HPDE6-E6E7 (cell line): ENCODE measurements around the gene ARHGAP6.
"Not testable (repeated sequence)": the region's sequence is repeated elsewhere in the genome, so short reads cannot be mapped to it uniquely, and the experiment has no call there.

Experiments used
- DNase-seq: peaks from one replicate; pipeline ENCODE4 v3.0.0; 2011; ENCODE audit warnings: missing footprints; ENCODE audit errors: extremely low spot score

Gene ARHGAP6

DNA sequence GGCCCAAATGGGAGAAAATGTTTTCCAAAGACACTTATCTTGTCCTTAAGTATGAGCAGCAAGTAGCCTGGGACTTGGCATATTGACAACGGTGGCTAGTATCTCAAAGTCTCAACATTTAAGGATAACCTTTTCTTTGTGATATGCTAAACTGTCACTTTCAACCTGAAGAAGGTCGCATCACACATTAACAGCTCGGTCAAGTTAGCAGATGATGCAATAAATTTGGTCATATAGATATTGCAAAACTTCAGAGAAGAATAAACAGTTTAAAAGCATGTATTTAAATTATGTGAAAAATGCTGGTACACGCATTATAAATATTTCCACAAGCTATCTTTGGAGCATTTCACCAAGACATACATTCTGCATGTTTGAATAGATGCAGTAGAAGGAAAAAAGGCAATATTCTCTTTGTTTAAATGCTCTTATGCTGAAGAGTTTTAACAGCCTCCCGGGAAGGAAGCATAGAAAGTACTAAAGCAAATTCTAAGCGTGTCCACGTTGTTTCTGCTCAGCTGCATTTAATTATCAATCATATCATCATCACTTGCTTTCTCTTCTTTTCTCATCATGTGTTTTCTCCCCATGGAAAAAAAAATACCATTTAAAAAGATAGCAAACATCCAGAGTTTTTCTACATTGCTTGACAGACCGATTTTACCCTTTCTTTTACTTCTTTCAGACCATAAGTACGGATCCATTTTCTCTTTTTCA lies 24.2 kb downstream of the ARHGAP6 start:
- no peak for DNase-seq

DNA sequence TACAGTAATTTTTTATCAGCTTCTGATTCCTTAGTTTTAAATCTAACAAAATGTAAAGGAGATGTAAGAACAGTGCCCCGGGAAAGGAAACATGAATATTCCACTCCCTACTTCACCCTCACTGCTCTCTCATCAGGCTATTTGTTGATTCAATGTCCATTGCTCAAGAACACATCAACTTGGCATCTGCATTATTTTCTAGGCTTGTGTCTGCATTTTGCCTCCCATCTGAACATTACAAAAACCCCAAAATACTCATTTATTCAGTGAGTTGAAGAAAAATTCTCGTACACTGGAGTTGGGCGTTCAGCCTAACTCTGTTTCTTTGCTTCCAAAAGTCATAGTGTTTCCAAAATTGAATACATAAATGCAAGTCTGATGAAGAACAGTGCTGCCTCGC lies 25.6 kb downstream of the ARHGAP6 start:
- no peak for DNase-seq

DNA sequence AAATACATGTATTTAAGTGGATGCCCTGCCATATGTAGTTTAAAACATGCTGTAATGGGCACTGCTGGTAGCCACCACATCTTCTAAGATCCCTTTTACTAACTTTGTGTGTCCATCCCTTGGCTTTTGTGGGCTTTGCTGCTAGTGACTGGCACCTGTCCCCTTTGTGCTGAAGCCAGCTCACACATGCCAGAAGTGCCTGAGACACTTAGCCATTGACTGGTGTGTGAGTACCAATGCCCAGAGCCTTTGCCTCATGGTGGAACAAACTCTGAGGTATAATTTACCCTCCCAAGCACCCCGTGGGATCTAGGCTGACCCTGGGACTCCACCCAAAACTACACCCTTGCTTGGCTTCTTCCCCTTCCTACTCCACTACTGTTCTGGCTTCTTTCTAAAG lies 33.0 kb downstream of the ARHGAP6 start:
- DNase-seq, result no peak

DNA sequence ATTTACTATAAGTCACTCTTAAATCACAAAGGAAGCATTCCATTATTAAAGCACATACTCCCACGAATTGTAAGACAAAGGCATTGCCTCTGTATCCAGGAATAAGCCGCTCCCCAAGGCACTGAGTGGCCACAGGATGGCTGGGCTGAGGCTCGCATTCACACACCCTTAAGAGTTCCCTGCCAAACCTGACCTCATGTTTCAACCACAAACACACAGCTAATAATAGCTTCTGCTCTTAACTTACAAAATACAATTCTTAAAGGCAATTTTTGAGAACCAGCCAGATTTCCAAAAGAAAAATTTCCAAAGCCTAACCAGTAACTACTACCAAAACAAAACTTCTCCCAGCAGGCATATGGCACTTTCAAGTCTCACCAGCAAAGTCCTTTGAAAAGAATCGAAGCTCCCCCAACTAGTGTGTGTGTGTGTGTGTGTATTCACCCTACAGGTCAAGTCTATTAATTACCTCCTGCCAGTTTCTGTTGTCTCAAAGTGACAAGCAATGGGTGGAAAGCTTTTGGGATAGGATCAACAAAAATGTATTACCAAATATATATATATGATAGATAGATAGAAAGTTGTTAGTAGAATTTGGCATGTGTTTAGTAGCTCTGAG lies 36.0 kb downstream of the ARHGAP6 start:
- no peak for DNase-seq

DNA sequence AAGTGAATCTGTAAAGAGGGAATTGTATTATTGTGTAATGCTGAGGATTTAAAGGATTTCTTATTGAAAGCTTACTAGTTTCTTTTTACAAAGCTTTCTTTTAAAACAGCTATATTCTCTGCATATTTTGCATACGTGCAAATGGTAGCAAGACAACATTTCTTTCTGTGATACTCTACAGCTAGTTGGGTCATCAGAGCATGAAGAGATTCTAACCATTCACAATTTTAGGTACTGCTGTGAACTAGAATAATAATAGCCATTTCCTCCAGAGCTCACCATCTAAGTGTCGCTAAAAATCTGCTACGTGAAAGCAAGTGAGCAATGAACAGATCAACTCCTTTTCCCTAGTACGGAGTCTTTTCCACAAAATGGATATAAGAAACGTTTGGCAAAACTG lies 37.3 kb downstream of the ARHGAP6 start:
- no peak for DNase-seq

DNA sequence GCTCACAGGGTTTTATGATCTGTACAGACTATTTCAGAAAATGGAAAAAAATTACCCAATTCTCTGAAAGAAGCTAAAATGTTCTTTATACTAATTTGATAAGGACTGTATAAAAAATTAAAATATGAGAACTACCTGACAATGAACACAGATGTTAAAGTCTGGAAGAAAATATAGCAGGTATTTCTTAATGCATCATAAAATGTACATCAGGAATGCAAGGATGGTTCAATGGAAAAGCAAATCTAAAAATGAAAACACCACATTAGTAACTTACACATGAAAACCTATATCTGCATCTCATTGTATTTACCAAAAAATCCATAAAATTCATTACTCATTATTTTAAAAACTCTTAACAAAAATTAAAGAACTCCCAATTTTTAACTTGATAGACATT lies 39.4 kb downstream of the ARHGAP6 start:
- no peak for DNase-seq

DNA sequence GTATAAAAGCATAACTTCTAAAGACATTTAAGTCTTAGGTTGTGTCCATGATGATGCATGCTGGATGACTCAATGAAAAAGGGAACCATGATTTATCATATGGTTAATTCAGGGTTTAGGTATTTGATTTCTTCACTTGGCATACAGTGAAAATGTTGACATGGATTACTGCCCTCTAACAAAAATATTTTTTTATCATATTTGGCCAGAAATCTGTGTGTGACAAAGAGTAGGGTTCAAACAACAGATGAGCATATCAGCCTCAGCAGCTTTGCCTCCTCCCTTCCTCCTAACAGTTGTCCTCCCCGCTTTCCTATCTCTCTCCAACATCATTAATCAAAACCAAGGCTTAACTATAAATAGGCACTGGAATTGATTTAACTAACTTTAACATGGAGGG lies 46.3 kb downstream of the ARHGAP6 start:
- no peak for DNase-seq

DNA sequence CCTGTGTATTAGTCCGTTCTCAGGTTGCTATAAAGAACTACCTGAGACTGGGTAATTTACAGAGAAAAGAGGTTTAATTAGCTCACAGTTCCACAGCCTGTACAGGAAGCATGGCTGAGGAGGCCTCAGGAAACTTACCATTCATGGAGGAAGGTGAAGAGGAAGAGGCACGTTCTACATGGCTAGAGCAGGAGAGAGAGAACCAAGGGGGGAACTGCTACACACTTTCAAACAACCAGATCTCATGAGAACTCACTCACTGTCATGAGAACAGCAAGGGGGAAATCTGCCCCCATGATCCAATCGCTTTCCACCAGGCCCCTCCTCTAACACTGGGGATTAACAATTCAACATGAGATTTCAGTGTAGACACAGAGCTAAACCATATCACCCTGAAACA lies 51.5 kb downstream of the ARHGAP6 start:
- DNase-seq, result not testable (repeated sequence)

DNA sequence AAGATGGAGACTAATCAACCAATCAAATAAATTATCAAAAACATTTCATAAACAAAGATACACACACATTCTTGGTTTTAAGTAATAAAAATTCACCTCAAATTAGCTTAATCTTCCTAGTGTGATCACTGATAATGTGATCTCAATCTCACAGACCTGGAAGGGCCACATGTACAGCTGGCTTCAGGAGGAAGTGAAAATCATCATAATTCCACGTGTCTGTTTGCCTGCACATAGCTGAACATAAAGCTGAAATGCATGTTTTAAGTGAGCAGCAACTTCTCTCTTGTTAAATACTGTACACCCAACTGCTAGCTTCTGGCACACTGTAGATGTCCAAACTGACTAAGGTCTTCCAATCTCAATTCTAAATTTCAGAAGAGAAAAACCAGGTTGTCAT lies 53.8 kb downstream of the ARHGAP6 start:
- DNase-seq, result no peak

DNA sequence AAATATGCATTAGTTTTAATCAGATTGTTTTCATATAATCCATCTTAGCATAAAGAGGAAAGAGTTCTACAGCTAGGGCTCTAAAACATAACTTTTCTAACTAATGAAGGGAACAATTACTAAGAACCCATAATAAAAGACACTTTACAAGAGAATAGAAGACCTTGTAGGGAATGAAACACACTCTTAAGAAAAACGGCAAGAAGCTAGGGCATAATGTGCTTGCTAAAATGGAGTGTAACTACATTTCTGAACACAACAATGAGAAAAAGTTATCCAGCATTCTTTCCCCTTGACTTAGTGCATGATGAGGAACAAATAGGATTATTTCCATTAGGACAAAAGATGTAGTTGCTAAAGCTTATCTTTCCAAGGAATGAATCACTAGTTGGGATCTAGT lies 54.6 kb downstream of the ARHGAP6 start:
- DNase-seq, result no peak

DNA sequence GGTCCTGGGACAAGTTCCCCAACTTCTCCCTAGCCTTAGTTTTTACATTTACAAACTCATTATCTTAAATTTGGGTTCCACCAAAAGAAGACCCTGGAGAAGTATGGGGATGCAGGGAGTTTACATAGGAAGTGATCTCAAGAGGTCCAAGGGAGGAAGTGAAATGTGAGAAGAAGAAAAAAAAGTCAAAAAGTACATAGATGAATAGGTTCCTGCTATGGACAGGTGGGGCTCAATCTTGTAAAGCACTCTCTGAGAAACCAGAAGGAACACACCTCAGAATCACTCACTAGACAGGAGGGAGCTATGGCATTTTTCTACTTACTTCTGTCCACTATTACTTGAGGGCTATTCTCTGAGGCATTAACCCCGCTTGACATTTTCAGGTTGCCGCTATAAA lies 56.6 kb downstream of the ARHGAP6 start:
- DNase-seq, result no peak

DNA sequence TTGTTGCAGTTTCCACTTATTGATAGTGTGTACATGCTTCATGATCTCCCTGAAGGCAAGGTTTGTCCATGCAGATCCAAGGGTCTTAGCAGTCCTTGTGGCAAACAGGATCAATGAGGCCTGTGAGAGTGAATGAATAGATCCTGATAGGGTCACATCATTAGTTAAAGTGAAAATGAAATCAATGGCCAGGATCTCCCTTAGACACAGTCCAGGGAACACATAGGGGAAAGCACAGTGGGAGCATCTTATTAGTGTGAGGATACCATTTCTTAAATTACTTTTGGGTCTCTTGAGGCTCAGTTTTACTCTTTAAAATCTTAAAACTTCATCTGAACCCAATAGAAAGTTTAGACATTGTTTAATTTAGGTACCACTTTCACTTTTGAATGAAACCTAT lies 59.3 kb downstream of the ARHGAP6 start:
- no peak for DNase-seq

DNA sequence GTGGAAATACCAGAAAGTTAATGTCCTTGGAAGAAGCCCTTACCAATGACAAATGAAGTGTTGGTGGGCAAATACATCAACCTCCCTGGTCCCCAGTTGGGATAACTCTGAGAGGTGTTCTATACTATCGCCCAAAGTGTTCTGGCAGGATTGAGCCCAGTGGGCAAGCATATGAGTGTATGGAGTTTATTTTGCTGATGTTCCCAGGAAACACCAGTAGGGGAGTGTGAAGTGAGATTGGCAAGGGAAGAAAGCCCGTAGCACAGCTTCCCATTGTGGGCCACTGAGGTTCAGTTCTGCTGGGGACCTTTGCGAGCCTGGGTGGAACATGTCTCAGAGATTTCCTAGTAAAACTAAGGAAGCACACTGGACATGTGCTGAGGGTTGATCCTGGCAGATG lies 65.1 kb downstream of the ARHGAP6 start:
- DNase-seq, result no peak

DNA sequence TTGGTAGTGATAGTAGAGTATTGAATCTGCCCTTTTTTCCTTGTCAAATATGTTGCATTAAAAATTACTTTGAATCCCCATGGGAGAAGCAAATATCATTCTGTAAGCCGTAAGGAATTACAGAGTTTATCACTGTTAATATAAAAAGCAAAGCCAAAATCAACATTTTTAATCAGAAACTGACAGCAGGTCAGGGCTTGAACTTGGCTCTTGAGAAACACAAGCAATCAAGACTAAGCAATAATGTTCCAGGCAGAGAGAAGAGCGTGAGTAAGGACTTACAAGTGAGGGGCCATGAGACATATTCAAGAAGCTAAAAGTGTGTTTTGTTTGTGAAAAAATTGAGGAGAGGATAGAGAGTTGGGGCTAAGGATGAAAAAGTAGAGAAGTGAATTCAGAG lies 68.2 kb downstream of the ARHGAP6 start:
- DNase-seq, result no peak

DNA sequence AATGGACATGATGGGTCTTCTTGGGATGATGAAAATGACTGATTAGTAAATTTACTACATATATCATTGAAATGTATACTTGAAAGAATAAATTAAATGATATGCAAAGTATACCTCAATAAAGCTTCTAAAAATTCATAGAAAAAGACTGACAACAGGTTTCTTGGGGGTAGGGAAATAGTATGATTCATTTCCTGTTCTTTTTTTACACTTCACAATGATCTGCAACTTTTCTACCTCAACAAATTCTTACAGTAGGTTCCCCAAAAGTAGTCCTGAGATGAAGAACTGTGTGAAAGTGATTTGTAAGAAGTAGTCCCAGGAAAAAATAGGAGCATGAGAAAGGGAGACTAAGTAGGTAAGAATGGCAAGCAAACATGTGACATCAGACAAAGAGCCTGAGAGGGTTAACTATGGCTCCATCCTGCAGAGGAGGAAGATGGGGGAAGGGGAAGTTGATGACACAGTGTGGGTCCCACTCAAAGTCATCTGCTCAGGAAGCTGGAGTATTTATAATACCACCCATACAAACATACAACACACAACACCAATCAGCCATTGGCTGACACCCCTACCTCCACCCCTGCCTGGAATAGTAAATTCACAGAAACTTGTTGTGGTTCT lies 73.9 kb downstream of the ARHGAP6 start:
- DNase-seq, result no peak

DNA sequence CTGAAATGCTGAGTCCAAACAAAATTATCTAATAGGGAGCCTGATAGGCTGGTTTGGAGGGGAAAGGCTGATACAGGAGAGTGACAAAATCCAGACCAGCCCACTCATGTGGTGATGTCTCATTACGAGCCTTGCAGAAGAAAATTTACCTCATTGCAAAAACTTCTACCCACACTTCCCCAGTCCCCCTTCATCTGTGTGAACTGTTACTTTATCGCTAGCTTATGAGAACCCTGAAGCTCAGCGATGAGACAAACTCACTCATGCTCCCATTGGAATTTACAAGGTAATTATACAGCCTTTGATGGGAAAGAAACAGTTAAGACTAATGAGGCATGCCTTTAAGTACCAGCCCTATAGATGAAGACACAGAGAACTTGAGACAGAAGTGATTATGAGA lies 76.1 kb downstream of the ARHGAP6 start:
- DNase-seq, result no peak

DNA sequence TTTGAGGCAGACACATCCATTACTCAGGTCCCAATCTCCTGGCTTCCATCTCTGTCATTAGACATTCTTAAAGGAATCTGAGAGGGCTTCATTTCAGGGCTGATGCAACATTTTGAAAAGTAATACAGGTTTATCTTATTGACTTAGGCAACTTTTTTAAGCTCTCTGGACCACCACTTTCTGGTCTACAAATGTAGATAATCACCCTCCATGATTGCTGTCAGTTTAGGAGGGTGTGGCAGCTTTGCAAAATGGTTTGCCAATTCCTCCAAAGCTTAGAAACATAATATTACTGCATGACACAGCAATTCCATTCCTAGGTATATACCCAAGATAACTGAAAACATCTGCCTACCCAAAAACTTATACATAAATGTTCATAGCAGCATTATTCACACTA lies 77.6 kb downstream of the ARHGAP6 start:
- no peak for DNase-seq

DNA sequence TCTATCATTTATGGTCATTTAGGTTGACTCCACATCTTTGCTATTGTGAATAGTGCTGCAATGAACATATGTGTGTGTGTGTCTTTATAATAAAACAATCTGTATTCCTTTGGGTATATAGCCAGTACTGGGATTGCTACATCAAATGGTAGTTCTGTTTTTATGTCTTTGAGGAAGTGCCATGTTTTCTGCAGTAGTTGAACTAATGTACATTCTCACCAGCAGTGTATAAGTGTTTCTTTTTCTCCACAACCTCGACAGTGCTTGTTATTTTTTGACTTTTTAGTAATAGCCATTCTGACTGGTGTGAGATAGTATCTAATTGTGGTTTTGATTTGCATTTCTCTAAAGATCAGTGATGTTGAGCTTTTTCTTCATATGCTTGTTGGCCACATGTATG lies 80.5 kb downstream of the ARHGAP6 start:
- DNase-seq, result no peak

DNA sequence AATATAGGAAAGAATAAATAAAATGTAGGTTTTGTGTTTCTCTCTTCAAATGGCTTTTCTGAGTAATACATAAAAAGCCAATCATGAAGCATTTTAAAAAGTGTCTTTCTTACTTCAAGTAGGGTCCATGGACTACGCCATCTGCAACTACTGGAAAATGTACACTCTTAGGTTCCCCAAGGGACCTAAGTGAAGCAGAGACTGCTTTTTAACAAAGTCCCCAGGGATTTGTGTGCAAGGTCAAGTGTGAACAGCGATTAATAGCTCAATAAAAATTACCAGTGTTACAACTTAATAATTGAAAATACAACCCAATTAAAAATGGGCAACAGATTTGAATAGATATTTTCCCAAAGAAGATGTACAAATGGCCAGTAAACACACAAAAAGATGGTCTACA lies 84.9 kb downstream of the ARHGAP6 start:
- DNase-seq, result no peak

DNA sequence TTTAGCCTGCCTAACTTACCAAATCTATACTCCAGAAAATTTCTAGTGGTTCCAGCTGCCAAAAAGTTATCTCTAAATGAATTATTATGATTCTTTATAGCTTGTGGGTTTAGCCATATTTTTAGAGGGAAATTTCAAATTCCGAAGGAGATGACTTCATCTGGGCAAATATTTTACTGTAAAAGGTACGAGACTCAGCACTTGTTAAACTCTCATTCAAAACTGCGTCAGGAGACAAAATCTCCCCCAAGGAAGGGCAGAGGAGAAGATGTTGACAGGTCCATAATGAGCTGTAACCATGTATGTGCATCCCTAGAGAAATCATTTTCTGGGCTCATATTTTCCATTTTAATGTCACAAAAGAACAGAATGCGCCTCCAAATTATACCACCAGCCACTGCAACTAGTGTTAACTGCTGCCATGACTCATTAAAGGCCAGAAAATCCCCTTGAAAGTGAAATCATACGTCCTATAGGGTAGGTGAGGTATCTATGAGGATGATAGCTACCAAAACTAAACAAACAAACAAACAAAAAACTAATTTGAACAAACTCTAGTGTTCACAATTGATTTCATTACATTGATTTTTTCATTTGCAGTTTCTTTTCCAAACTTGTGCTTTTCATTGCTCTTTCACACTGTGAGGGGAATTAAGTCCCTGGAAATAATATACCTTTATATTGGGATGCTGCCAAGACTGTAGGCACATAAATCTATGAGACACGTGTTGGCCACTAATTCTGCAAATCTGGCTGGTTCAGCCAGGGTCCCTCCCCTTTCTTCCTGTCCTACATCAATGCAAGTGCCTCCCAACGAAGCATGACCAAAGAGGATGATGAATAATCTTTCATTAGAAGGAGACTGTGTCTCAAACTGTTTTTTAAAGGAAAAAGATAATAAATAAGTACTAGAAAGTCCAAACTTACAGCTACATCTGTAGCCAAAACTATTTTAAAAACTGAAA lies 85.8 kb downstream of the ARHGAP6 start:
- DNase-seq, result no peak

DNA sequence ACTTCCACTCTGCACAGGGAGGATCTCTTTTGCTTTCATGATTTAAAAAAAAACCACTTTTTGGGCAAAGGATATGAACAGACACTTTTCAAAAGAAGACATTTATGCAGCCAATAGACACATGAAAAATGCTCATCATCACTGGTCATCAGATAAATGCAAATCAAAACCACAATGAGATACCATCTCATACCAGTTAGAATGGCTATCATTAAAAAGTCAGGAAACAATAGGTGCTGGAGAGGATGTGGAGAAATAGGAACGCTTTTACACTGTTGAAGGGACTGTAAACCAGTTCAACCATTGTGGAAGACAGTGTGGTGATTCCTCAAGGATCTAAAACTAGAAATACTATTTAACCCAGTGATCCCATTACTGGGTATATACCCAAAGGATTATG lies 87.4 kb downstream of the ARHGAP6 start:
- DNase-seq, result not testable (repeated sequence)

DNA sequence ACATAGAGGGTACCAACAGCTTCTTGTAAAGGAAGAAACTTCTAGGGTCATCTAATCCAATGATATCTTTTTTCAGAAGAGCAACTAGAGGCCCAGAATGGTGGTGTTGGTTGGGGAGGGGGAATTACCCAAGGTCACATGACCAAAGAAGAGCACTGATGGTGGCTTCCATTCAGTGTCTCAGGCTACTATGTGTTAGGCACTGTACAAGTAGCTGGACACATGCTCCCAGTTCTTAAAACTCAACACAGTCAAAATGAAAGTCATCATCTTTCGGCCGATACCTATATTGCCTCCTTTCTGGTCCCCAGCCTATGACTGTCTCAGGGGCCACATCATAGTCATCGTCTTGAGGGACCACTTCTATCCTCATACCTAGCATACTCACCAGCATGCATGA lies 88.1 kb downstream of the ARHGAP6 start:
- no peak for DNase-seq
